K562 (cell line): ENCODE results near the gene NALCN. TPM values are rescaled to one million over a fixed set of nuclear protein-coding genes. Genes with fewer than 3 reads are reported as not detected.

Experiments used
- ATAC-seq: fragments of 200-7000 bp; cut with Tn5 transposase; 3 replicates; pipeline ENCODE4 v1.9.1; 2020; ENCODE audit warnings: moderate library complexity
- BruUV-seq: library from RNA; stranded (reverse); fragments of 400-500 nt; replicated peaks from 2 replicates; lab custom pipeline; 2021; lab: Mats Ljungman, UMichigan
- CTCF ChIA-PET: fragments of 300-600 bp; formaldehyde crosslinking; extraction: SDS; loops from one replicate; lab custom pipeline; 2021; ENCODE audit warnings: low intra/inter-chr PET ratio; lab: Yijun Ruan, JAX
- POLR2A ChIA-PET: fragments of 300-600, 350-650 bp; sonication (Branson Sonifier 250); formaldehyde crosslinking; extraction: SDS; loops from one replicate; lab custom pipeline; 2021; ENCODE audit warnings: antibody characterized with exemption, inconsistent platforms; lab: Yijun Ruan, JAX
- DNase-seq, 4 experiments: peaks; one replicate each; pipeline versions ENCODE4 v3.0.0 to v3.0.0-alpha.2; 2011 to 2018; ENCODE audit warnings: low spot score in 3 of 4, mixed read lengths in 3 of 4; ENCODE audit errors: extremely low read depth in 1 of 4
- FAIRE-seq: peaks from 2 replicates; lab custom pipeline; 2011; peaks lifted over from hg19 to GRCh38; lab: Jason Lieb, UNC
- H2AFZ ChIP-seq: 2 replicates; pipeline ENCODE4 v1.6.0; 2011; ENCODE audit warnings: low read depth, low read length, control low read depth, inconsistent platforms
- H3K27ac ChIP-seq: fragments of 200-600 bp; 3 replicates; pipeline ENCODE4 v1.8.0; 2011; ENCODE audit warnings: low read depth, mild to moderate bottlenecking, control low read depth, inconsistent platforms, low read length, moderate library complexity, mixed read lengths; ENCODE audit errors: extremely low read depth
- H3K27me3 ChIP-seq, 2 experiments: fragments of 300-600 bp in 1 of 2; 2 replicates in 1 of 2; 3 replicates in 1 of 2; pipeline versions ENCODE4 v1.6.0 to v1.8.0; 2011; ENCODE audit warnings: inconsistent platforms in 2 of 2, low read length in 2 of 2, mild to moderate bottlenecking in 1 of 2, mixed read lengths in 1 of 2, moderate library complexity in 1 of 2; ENCODE audit not compliant: control insufficient read depth in 2 of 2, insufficient read depth in 2 of 2
- H3K36me3 ChIP-seq: fragments of 300-600 bp; 3 replicates; pipeline ENCODE4 v1.8.0; 2011; ENCODE audit warnings: mild to moderate bottlenecking, low read length, inconsistent platforms; ENCODE audit not compliant: control insufficient read depth, insufficient read depth
- H3K4me1 ChIP-seq, 2 experiments: fragments of 200-600 bp in 1 of 2; replicated peaks in 1 of 2; 2 replicates in 1 of 2; 3 replicates in 1 of 2; pipeline versions ENCODE4 v1.5.1 to v1.8.0; 2011; ENCODE audit warnings: inconsistent platforms in 2 of 2, low read length in 2 of 2, mild to moderate bottlenecking in 1 of 2, mixed read lengths in 1 of 2, moderate library complexity in 1 of 2; ENCODE audit not compliant: control insufficient read depth in 2 of 2, insufficient read depth in 2 of 2
- H3K4me2 ChIP-seq: 2 replicates; pipeline ENCODE4 v1.6.1; 2011; ENCODE audit warnings: low read length, control low read depth, inconsistent platforms, mixed read lengths; ENCODE audit not compliant: insufficient read depth
- H3K4me3 ChIP-seq: fragments of 200-600 bp; sonication (generic), shearing (Covaris generic); 2 replicates; pipeline ENCODE4 v1.5.1; 2016; ENCODE audit warnings: control low read depth, inconsistent platforms
- H3K79me2 ChIP-seq: fragments of 200-600 bp; 3 replicates; pipeline ENCODE4 v1.8.0; 2011; ENCODE audit warnings: low read length, inconsistent platforms; ENCODE audit not compliant: control insufficient read depth, insufficient read depth
- H3K9ac ChIP-seq, 2 experiments: 2 replicates each; pipeline versions ENCODE4 v1.6.0 to v1.6.1; 2011; ENCODE audit warnings: low read depth in 2 of 2, low read length in 2 of 2, control low read depth in 1 of 2, inconsistent platforms in 1 of 2, mild to moderate bottlenecking in 1 of 2, mixed read lengths in 1 of 2; ENCODE audit not compliant: insufficient read depth in 1 of 2
- H3K9me1 ChIP-seq: one replicate; pipeline ENCODE4 v1.6.0; 2011; ENCODE audit warnings: inconsistent platforms, mild to moderate bottlenecking, low read length, moderate library complexity; ENCODE audit not compliant: control insufficient read depth, insufficient read depth
- H3K9me3 ChIP-seq: replicated peaks from 2 replicates; pipeline ENCODE4 v1.5.1; 2011; ENCODE audit warnings: low read depth, low read length, inconsistent platforms; ENCODE audit not compliant: control insufficient read depth, insufficient read depth
- H4K20me1 ChIP-seq: replicated peaks from 2 replicates; pipeline ENCODE4 v1.6.1; 2011; ENCODE audit warnings: low read length, inconsistent platforms, mixed read lengths; ENCODE audit not compliant: control insufficient read depth, insufficient read depth
- FOXJ2 ChIP-seq: fragments of 200-800 bp; sonication (Bioruptor generic); IDR thresholded peaks from 2 replicates; pipeline ENCODE4 v1.6.1; 2016; ENCODE audit warnings: missing genetic modification characterization, missing compliant biosample characterization
- GABPA ChIP-seq: fragments of 200-800 bp; sonication (Bioruptor generic); conservative IDR thresholded peaks from 2 replicates; pipeline ENCODE4 v1.6.1; 2016; ENCODE audit warnings: low read depth, missing genetic modification characterization, missing compliant biosample characterization
- KLF16 ChIP-seq: IDR thresholded peaks from 2 replicates; pipeline ENCODE4 v1.6.1; 2016; ENCODE audit warnings: antibody characterized with exemption
- MAFF ChIP-seq: IDR thresholded peaks from 2 replicates; pipeline ENCODE4 v1.6.1; 2012; ENCODE audit warnings: low read length, improper control_type of control experiment
- PRMT5 ChIP-seq: sonication (generic); formaldehyde crosslinking; IDR thresholded peaks from 2 replicates; pipeline ENCODE4 v1.5.0; 2020; ENCODE audit warnings: missing genetic modification reagents
- RBBP5 ChIP-seq: fragments of 200-600 bp; sonication (generic); IDR thresholded peaks from 2 replicates; pipeline ENCODE4 v1.6.1; 2012; ENCODE audit warnings: borderline replicate concordance, mild to moderate bottlenecking, low read length, control low read depth, inconsistent platforms; ENCODE audit not compliant: insufficient read depth, poor library complexity, severe bottlenecking
- WGBS: fragments of 100-300 bp; shearing (Covaris generic); methylation state at CpG from one replicate; pipeline ENCODE4 v1.1.6; 2016; ENCODE audit warnings: low coverage, mixed read lengths; ENCODE audit not compliant: insufficient coverage; ENCODE audit errors: missing lambda C conversion rate; 5-methylcytosine and 5-hydroxymethylcytosine counted together
- in situ Hi-C: fragments of 300-500 bp; cut with MboI; formaldehyde crosslinking; loops from 4 replicates; pipeline ENCODE4 v1.15.0; 2018; ENCODE audit warnings: inconsistent platforms, mixed read lengths
- intact Hi-C: fragments of 100-400 bp; cut with micrococcal nuclease; formaldehyde crosslinking; loops from 2 replicates; pipeline ENCODE4 v1.14.2; 2022
- polyA plus RNA-seq, 8 experiments: library from polyadenylated mRNA; depleted of rRNA in 4 of 8; stranded (reverse) in 5 of 8; unstranded in 3 of 8; fragments of >200 nt; fragmentation: Nextera tagmentation in 2 of 8; fragmentation: Illumina TruSeq in 1 of 8; extraction: Ambion mirVana in 2 of 8; extraction: Trizol in 1 of 8; gene quantifications; 2 replicates each; pipeline versions ENCODE4 v1.2.1 to v1.2.3, GENCODE V29; 2011 to 2014; ENCODE audit warnings: inconsistent platforms in 1 of 8, missing spikeins in 1 of 8
- total RNA-seq, 7 experiments: library from RNA; depleted of rRNA in 6 of 7; stranded (reverse); fragments of >200 nt in 6 of 7; fragmentation: Illumina TruSeq in 2 of 7; extraction: Trizol in 2 of 7; gene quantifications; 2 replicates each; pipeline versions ENCODE4 v1.2.1 to v1.2.3, GENCODE V29; 2011 to 2021; ENCODE audit warnings: low replicate concordance in 1 of 7
- TF ChIP-seq, protein P1 (sequence below): sonication (generic); formaldehyde crosslinking; IDR thresholded peaks from 2 replicates; pipeline ENCODE4 v1.8.0; 2022; ENCODE audit warnings: missing genetic modification reagents, mild to moderate bottlenecking, moderate library complexity, borderline replicate concordance

Gene NALCN
- total and polyA plus RNA-seq, 9 of the 15 experiments (the other 6 are each of a cell fraction or from before 2014, with no cell fraction given): not detected

DNA sequence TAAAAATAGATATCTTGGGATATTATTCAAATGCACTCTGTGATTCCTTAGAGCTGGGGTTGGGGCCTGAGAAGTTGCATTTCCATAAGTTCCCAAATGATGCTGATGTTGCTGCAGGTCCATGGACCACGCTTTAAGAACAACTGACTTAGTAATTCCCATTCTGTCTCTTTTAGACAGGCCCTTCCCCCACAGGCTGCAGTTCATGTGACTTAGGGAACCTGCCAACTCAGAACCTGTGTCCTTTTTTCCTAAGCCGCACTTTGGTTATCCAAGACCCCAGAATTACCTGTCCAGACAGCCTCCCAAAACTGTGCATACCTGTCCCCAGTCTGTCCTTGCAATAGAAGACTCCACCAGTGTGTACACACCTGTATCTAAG is 34.4 kb upstream of the NALCN start (continued):
- TF ChIP-seq PRMT5 (CRISPR knock-in tag): no peak
- TF ChIP-seq RBBP5: no peak
- TF ChIP-seq KLF16: no peak
- TF ChIP-seq GABPA (tag): no peak
- TF ChIP-seq MAFF: no peak
- TF ChIP-seq FOXJ2 (tag): no peak

DNA sequence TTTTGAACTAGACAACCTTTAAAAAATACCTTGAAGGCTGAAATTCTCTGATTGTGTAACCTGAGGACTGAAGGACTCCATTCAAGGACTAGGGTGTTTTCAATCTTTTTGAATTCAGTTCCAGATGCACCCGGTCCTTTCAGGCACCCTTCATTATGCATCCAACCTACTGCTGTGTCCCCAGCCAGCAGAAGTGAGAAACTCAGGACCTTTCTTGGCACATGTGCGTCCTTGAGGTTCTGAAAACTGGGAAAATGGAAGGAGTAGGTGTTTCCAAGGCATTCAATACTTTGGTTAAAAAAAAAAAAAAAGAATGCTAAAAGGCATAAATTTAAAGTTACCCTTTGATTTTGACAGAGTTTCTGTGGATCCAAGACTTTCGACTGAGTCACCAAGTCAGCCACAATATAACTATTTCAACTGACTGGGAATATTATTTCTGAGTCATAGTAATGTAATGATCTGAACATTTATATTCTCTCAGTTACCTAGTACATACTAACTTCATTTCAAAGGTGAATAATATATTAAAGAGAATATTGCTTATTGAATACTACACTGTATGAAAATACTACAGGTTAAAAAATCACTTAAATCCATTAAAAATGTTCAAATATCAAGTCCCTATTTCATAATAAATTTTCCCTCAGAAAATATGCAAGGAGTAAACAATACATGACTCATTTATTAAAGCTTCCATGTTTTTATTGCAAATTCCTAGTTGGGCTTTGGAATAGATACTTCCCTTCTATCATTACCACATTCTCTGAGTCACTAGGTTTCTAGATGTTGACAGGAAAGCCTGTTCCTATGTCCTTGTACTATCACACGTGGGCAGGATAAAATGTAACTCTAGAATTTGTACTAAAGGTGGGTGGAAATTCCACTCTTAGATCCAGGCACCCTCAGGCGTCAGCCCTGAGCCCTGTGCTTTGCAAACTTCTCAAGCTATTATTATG is 33.8 kb upstream of the NALCN start:
- Histone ChIP-seq H3K36me3 (no peaks in the 10 kb centered on the region), H3K9me3 (no peaks in the 10 kb centered on the region), H3K79me2 (no peaks in the 10 kb centered on the region), H3K4me1 (no peaks in the 10 kb centered on the region), H3K4me3 (no peak overlapping the region), H3K4me2 (no peak overlapping the region), H3K27me3 (no peaks in the 10 kb centered on the region), H3K9ac (no peak overlapping the region), H3K9me1 (no peaks in the 10 kb centered on the region), H4K20me1 (no peaks in the 10 kb centered on the region), H3K27ac (no peak overlapping the region), H2AFZ (no peak overlapping the region)
- WGBS: 1% methylated on average over 5 of the region's 5 CpGs
- TF ChIP-seq, protein P1, sequence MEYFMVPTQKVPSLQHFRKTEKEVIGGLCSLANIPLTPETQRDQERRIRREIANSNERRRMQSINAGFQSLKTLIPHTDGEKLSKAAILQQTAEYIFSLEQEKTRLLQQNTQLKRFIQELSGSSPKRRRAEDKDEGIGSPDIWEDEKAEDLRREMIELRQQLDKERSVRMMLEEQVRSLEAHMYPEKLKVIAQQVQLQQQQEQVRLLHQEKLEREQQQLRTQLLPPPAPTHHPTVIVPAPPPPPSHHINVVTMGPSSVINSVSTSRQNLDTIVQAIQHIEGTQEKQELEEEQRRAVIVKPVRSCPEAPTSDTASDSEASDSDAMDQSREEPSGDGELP (CRISPR knock-in tag): no peak
- ATAC-seq (no peak), DNase-seq (no peak), FAIRE-seq (no peak)
- CTCF ChIA-PET: no interaction called here
- intact Hi-C loops: no loop called here
- POLR2A ChIA-PET: no interaction called here
- BruUV-seq: no TSS peak
- in situ Hi-C loops: no loop called here
